Measurements from ENCODE around the gene NETO2.
"Not testable (repeated sequence)": the region's sequence is repeated elsewhere in the genome, so short reads cannot be mapped to it uniquely, and the experiment has no call there.

The NETO2 gene, protein sequence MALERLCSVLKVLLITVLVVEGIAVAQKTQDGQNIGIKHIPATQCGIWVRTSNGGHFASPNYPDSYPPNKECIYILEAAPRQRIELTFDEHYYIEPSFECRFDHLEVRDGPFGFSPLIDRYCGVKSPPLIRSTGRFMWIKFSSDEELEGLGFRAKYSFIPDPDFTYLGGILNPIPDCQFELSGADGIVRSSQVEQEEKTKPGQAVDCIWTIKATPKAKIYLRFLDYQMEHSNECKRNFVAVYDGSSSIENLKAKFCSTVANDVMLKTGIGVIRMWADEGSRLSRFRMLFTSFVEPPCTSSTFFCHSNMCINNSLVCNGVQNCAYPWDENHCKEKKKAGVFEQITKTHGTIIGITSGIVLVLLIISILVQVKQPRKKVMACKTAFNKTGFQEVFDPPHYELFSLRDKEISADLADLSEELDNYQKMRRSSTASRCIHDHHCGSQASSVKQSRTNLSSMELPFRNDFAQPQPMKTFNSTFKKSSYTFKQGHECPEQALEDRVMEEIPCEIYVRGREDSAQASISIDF

DNA sequence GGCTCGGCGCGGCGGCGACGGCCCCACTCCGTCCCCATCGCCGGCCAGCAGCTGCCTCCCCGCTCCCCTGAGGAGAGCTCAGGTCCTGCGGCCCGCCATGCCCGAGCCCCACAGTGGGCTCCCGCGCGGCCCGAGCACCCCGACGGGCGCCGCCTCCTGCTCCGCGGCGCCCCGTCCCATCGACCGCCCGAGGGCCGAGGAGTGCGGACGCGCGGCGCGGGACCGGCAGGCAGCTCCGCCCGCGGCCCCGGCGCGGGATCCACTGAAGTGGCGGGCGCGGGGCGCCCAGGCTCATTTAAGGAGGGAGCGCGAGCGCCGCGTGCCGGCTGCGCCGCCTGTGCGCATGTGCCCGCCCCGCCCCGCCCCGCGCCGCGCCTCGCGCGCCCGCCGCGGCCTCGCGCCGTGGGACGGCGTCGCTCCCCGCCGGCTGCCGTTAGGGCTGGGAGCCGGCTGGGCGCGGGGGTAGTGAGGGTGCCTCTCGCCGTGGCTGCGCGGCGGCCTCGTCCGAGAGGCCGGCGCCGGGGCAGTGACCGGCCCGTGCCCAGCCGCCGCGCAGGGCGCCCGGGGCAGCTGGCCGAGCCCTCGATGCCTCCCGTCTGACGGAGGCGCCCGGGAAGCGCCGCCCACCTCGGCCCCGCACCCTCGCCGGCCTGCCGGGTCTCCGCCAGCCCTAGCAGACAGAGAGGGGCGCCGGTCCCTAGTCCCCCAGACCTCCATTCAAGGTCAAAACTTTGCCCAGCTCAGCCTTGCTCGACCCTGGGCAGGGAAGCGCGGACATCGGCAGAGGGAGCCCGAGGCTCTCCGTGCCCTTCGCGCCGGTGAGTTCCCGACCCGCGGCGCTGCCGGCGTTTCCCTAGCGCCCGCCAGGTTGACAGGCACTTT lies at the start of gene NETO2:
NETO2 (minus strand) TSS at position 269 of the 882 bp plus-strand sequence. CDS start 333 bp downstream, outside the sequence.
- peak; percentile 57 for DNase-seq

DNA sequence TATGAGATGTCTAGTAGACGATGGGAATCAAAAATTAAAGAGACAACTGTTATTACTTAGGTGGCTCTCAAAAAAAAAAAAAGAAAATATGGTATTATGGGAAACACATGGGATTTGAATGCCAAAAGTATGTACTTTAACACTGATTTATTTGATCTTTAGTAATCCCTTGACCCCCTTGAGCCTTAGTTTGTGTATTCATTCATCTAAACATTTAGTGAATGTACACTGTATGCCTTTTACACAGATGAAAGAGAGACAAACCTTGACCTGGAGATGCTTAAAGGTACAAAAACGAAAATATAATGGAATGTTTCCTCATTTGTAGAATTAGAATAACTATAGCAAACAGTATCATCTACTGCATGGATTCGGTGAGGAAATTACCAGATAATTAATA lies 38.6 kb upstream of the NETO2 start:
- DNase-seq: no peak

DNA sequence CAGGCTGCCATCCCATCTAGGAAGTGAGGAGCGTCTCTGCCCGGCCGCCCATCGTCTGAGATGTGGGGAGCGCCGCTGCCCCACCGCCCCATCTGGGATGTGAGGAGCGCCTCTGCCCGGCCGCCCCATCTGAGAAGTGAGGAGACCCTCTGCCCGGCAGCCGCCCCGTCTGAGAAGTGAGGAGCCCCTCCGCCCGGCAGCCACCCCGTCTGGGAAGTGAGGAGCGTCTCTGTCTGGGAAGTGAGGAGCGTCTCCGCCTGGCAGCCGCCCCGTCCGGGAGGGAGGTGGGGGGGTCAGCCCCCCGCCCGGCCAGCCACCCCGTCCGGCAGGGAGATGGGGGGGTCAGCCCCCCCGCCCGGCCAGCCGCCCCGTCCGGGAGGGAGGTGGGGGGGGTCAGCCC lies 37.3 kb upstream of the NETO2 start:
- DNase-seq: not testable (repeated sequence)

DNA sequence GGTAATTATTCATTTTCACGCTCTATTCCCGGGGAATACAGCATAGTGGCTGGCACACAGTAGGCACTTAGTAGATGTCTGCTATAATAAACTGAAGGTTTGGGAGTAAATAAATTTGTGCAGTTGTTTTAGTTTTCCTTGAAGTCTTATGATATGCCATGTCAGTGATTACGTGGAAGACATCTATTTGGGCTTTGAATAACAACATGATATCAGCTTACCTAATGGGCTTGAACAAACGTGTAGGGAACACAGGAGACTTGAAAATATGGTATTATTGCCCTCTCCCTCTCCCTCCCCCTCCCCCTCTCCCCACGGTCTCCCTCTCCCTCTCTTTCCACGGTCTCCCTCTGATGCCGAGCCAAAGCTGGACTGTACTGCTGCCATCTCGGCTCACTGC lies 36.3 kb upstream of the NETO2 start:
- DNase-seq: no peak

DNA sequence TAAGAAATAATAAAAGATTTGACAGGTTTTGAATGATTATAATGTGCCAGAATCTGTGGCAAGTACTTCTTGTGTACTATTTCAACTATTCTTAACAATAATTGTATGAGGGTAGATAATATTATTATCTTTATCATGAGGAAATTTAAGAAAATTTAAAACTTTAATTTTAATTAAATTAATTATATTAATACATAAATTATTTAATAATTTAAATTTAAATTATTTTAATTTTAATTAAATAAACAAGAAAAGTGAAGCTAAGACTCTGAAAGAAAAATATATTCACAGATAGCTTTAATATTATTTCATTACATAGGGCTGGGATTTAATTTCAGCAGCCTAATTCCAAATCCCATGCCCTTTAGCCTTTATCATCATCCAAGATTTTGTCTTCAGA lies 31.4 kb upstream of the NETO2 start:
- no peak for DNase-seq

DNA sequence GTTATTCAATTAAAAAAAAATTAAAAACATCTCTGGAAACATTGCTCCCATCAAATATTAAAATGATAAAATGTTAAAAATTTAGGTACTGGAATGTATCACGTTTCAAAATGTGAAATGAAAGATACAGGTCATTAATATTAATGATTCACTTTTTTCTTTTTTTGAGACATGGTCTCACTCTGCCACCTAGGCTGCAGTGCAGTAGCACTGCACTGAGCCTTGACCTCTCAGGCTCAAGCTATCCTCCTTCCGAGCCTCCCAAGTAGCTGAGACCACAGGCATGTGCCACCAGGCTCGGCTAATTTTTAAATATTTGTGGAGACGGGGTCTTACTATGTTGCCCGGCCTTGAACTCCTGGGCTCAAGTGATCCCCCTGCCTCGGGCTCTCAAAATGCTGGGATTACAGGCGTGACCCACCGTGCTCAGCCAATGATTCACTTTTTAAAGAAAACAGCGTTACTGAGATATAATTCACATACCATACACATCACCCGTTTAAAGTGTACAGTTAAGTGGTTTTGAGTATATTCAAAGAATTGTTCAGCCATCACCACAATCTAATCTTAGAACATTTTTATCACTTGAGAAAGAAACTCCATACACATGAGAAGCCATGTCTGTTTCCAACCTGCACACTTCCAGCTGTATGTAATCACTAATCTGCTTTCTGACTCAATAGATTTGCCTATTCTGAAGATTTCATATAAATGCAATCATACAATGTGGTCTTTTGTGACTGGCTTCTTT lies 19.1 kb upstream of the NETO2 start:
- no peak for DNase-seq

DNA sequence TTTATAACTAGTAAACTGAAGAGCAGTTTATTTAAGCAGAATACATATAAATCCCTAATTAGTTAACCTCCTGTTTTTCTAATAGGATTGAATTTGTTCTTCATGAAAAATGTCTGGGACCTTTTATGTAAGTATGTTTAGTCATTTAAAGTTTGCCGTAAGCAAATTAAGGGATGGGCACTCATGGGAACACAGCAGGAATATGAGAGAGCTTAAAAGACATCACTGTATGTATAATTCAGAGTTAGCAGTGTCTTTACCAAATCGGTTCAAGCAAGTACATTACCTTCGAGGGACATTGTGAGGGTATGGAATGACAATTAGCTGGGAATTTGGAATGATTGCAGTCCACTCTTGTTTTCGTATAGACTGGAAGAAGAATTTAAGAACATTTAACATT lies 17.7 kb upstream of the NETO2 start:
- DNase-seq: no peak

DNA sequence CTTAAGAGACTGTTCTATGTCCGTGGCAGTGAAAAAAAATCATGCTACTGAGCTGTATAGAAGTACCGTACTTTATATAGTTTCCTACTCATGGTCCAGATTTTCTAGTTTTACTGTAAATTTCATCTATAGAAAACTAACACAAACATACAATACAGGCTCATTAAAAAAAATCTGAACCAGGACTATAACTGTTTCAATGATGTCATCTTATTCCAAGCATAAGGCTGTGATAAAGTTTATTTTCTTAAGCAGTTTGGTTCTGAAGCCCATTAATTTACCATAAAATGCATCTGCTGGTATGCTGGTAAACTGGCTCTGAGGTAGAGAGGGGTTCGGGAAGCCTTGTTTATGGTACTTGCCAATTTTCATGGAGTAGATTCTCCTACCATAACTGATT lies 16.7 kb upstream of the NETO2 start:
- no peak for DNase-seq

DNA sequence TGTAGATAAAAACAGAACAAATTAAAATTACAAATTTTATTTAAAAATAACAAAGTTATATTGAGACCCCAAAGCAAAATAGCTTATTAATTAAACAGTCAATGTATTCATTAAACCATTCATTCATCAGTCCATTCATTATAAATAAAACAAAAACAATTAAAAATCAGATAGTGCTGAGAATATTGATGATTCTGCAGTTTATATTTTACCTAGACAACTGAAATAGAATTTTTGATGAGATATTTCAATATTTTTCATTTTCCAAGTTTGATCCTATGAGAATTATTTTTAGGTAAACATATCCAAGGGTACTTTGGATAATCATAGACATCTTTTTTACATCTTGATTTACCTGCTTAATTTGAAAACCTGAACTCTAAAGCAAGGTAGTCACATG lies 15.2 kb upstream of the NETO2 start:
- no peak for DNase-seq

DNA sequence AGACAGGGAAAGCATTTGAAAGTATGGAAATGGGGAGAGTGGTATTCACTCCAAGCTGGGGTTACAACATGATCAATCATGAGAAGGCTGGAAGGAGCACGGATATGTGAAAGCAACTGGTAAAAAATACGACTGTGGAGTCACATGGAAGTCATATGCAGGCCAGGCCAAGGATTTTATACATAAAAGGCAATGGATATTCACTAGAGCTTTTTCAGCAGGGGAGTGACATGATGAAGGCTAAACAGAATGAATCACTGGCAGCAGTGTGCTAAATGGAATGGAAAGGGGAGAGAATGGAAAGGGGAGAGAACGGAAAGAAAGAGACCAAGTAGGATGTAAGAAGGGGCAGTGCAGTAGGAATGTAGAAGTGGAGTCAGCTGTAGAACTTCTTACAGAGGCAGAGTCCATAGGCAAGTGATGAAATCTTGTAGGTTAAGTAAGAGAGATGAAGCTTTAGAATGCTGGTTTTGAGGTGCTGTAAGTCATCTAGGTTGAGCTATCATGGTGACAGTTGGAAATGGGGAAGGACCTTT lies 13.0 kb upstream of the NETO2 start:
- DNase-seq: no peak

DNA sequence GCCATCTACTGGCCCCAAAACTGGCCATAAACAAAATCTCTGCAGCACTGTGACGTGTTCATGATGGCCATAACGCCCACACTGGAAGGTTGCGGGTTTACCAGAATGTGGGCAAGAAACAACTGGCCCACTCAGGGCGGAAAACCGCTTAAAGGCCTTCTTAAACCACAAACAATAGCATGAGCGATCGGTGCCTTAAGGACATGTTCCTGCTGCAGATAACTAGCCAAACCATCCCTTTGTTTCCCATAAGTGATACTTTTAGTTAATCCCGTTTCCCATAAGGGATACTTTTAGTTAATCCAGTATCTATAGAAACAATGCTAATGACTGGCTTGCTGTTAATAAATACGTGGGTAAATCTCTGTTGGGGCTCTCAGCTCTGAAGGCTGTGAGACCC lies 8.8 kb upstream of the NETO2 start:
- not testable (repeated sequence) for DNase-seq

DNA sequence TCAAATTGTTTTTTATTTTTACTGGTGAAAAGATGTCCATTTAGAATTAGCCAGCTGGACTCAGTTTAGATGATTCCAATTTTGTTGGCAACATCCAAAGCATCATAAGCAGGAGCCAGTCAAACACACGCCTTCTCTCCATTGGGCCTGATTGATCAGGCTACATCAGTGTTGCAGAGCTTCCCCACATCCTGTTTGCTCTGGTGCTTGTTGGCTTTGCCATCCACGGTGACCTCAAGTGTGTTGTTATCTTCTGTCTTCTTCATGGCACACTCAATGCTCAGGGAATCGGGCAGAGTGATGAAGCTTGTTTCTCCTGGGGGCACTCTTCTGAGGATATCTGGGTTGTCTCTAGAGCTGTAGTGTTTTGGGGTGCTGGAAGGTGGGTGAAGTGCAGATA lies 6.3 kb upstream of the NETO2 start:
- DNase-seq: no peak

DNA sequence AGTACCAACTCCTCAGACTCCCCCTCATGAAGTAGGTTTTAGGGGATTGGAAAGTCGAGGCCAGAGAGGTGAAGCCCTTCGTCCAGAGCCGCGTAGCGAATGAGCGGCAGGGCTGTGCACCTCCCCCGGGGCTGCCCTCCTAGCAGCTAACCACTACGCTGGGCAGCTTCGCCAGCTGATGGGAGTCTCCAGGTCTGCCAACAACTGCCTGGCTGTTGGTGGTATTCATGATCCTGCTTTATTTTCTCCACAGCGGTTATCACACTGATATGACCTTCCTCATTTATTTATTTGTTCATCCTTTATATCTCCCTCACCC lies 773 bp upstream of the NETO2 start:
- DNase-seq: no peak

DNA sequence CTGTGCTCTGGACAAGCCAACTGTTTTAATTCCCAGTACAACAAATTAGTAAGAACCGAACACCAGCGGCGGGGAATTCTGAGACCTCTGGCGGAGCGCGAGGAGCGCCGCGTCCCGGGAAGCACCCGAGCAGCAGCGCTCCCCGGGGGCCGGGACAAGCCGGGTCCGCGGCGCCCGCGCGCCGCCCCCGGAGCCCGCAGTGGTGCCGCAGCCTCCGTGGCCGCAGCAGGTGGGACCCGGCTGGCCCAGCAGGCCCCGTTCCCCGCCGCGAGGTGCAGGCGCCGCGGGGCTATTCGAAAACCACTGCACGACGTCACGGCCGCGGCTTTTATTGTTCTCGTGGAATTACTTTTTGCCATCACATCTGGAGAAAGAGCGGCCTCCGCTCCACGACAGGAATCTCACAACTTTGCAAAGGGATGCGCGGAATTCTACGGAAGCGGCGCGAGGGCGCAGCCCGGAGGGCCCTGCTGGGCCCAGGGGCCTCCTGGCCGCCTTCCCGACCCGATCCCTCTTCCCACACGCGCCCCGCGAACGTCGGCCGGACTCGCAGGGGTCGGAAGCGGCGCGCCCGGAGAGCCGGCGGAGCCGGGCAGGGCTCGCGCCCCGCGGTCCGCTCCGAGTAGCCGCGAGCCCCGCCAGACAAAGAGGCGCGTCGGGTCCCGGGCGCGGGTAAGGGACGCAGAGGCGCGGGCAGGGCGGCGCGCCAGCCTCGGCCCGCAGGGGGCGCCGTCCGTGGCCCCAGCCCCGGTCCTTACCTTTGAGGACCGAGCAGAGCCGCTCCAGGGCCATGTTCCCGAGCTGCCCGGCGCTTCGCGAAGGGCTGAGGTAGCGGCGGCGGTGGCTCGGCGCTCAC lies 696 bp downstream of the NETO2 start:
- DNase-seq: peak; percentile 52

DNA sequence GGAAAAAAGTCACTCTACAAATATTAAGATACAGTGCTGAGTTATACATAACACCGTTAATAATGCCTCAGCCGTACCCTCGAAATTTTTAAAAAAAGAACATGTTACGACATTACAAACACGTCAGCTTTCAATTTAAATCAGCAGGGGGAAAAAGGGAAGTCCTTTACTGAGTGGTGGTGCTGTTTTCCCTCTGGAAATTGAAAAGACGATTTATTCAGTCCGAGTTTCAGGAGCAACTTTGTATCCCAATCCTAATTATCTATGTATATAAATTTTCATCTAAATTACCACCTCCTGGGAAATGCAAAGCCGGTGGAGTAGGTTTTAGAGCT lies 1.3 kb downstream of the NETO2 start:
- DNase-seq: no peak

DNA sequence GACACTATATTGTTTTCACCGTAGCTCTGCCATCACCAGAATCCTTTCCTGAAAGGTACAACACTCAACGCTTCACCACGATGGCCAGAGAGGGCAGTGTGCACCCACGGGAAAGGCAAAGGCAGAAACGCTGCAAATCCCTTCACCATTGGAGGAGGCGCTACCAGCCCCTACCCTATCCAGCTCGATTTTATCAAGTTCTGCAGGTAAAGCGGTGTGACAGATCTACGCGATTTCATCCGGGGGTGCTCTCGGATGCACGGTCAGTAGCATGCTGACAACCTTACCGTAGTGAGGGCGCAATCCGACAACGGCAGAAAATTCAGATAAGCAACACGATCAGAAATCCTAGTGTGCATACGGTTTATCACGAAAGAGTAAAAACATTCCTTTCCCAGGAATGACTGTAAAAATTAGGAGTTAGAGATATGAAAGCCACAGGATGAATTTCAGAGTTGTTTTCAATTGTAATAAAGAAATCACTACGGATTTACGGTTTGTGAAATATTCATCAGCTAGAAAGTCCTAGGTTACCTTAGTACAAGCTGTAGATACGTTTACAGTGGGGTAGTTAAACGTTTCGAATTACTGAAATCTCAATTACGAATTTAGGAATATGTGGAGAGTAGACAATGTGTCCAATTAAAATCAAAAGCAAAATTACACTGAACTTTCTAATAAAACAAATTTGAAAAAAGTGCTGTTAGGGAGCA lies 1.8 kb downstream of the NETO2 start:
- peak; percentile 79 for DNase-seq

DNA sequence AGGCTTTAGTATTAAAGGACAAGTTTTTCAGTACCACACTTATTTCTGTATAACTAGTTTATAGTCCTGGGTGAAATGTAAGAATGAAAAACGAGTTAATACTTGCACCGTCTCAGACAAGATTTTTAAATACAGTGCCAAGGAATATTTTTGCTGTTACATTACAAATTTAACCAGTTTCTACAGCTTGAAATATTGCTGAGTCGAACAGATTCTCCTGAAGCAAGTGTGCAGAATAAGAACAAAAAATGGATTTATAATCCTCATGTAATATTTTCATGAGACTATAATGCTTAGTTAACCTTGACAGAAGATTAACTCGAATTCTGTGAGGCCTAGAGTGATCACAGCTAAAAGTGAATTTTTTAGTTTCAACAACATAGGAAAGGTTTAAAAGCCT lies 3.1 kb downstream of the NETO2 start:
- no peak for DNase-seq

DNA sequence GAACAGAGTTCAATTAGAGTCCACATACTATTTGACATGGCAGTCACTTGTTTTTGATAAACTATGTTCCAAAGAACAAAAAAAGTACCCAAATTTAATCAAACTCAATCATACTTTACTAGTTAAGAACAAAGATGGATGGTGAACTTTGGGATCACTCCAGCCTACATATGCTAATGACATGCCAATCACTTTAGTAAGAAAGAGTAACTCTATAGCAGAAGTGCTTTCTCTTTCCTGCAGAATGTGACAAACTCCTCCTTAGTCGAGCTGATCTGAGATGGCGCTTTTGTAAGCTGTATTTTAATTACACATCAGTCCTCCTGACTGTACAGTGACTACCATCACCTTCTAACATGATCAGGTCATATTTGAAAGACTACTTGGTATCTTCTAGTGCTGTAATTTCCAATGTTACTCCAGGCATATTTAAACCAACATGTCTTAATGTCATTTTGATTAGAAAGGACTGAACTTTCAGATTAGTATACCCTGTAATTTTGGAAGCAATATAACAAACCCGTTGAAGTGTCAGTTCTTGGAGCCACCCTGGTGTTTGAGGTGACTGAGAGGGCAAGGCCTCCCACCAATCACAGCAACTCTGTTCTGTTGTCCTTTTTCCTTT lies 4.1 kb downstream of the NETO2 start:
- DNase-seq: no peak

DNA sequence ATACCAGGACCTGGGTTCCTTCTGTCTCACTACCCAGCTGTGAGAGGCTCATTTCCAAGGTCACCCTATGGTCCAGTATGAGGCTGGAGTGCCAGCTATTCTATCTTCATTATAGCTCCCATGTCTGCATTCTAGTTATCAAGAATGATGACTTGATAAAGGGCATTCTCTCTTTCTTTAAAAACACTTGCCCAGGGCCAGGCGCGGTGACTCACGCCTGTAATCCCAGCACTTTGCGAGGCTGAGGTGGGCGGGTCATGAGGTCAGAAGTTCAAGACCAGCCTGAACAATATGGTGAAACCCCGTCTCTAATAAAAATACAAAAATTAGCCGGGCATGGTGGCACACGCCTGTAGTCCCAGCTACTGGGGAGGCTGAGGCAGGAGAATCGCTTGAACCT lies 5.8 kb downstream of the NETO2 start:
- DNase-seq: not testable (repeated sequence)

DNA sequence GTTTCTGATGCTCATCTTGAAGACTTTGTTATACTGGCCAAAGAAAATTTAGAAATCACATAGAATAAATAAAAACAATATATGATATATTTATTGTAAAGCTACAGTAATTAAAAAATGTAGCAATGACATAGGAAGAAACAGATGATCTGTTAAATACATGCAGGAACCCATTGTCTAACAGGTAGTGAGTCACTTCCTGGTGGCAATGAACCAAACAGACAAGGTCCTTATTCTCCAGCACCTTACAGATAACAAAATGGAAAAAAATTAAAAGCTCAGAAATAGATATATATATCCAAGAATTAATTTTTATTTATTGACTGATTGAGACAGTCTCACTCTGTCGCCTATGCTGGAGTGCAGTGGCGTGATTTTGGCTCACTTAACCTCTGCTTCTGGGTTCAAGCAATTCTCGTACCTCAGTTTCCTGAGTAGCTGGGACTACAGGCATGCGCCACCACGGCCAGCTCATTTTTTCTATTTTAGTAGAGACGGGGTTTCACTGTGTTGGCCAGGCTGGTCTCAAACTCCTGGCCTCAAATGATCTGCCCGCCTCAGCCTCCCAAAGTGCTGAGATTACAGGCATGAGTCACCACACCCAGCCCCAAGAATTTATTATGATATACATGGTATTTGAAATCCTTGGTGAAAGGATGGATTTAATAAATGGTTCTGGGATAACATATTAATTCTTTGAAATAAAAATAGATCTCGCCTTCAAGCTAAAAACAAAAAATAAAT lies 7.5 kb downstream of the NETO2 start:
- DNase-seq: no peak
